Measurements from ENCODE around the gene AGPAT4.

DNA sequence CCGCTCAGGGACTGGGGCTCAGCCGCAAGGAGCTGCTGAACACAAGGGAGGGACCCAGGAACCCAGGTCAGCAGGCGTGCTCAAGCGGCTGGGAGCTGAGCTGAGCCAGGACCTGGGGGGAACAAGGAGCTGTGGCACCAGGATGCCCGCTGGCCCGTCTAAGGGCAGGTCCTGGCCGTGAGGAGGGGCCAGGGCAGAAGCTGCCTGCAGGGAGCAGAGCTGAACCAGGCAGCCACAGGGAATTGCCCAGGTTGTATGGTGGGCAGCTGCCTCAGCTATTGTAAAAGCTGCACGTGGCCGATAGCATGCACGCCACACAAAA is 133.3 kb downstream of the AGPAT4 start:
- TF ChIP-seq, protein P1, sequence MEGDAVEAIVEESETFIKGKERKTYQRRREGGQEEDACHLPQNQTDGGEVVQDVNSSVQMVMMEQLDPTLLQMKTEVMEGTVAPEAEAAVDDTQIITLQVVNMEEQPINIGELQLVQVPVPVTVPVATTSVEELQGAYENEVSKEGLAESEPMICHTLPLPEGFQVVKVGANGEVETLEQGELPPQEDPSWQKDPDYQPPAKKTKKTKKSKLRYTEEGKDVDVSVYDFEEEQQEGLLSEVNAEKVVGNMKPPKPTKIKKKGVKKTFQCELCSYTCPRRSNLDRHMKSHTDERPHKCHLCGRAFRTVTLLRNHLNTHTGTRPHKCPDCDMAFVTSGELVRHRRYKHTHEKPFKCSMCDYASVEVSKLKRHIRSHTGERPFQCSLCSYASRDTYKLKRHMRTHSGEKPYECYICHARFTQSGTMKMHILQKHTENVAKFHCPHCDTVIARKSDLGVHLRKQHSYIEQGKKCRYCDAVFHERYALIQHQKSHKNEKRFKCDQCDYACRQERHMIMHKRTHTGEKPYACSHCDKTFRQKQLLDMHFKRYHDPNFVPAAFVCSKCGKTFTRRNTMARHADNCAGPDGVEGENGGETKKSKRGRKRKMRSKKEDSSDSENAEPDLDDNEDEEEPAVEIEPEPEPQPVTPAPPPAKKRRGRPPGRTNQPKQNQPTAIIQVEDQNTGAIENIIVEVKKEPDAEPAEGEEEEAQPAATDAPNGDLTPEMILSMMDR (IDR thresholded peaks at IDR 0.05): no peak
- TF ChIP-seq EZH2 (IDR thresholded peaks at IDR 0.05; ENCODE audit: borderline replicate concordance, insufficient read depth, low read depth, low read length, poor library complexity, severe bottlenecking): no peak

All from B cell (primary cell).